GM18526 (cell line): ENCODE results near the gene ACTN2.

Experiments used
- POLR2A ChIP-seq: IDR thresholded peaks from 3 replicates; pipeline ENCODE4 v1.6.1; 2011; ENCODE audit not compliant: insufficient read length; ENCODE audit errors: extremely low read depth

The ACTN2 gene

DNA sequence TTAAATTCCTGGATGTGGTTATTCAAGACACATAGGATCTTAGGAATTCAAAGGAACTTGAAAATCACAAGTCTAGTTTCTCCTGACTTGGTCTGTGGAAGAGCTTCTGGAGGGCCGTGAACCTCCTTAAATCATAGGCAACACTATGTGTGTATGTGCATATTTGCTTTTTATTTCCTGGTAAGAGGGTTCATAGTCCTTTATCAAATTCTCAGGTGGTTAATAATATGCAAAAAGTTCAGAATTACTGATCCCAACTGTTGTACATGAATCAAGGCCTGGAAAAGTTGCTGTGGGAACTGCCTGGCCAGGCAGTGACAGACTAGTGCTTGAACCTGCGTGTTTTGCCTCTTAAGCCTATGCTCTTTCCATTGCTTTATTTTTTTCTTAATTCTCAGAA lies 121.7 kb downstream of the ACTN2 start:
- no peak for TF ChIP-seq POLR2A

DNA sequence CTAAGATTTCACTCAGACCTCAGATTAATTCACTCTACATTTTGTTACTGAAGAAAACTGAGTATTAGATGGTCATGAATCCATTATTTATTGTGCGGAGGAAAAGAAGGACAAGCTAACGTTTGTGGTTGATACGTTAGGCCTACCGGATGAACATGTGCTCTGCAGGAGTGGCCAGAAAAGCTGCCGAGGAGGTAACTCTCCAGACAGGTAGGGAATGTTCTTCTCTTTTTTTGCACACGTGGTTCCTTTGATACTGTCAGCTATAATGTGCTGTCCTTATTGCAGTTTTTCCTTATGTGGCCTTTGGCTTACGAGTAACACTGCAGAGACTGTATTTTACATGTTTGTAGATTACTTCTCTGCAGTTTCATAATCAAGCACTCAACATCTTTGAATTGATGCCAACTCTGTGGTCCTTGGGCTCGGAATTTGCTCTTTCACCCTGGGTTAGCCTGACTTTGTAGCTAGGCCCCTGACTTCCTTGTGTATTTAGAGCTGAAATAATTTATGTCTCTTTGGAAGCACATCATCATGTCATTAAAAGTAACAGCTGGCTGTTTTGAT lies 122.3 kb downstream of the ACTN2 start:
- TF ChIP-seq POLR2A, result no peak

DNA sequence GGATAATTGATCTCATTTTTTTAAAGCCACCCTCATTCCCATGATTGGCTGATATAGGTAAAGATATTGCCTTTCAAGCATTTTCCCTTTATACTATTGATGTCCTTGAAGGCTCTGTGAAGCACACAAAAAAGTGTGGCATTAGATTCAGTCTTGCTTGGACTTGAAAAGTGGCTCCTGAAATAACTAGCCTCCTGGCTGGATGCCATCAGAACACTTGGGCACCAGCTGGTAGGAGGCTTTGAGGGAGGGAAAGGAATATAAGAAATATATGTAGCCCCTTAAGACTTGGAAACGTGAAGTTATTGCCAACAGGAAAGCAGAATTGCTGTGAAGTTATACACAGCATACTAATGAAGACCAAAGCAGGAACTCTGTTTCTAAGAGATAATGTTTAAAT lies 122.8 kb downstream of the ACTN2 start:
- no peak for TF ChIP-seq POLR2A

DNA sequence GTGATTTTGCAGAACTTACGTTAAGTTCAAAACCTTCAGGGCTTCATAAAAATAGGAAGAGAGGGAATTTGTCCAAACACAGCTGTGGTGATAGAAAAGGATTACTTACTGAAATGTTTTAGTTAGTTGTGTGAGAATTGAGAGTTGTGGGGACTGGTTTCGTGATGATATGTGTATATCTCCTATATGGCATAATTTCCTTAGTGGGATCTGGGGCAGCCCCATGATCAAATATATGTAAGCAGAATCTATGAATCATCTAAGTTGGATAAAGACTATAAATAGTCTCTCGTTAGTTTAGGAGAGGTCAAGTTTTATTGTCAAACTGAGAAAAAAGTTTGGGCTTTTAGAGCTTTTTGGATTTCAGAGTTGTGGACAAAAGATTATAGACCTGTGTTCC lies 123.7 kb downstream of the ACTN2 start:
- no peak for TF ChIP-seq POLR2A

DNA sequence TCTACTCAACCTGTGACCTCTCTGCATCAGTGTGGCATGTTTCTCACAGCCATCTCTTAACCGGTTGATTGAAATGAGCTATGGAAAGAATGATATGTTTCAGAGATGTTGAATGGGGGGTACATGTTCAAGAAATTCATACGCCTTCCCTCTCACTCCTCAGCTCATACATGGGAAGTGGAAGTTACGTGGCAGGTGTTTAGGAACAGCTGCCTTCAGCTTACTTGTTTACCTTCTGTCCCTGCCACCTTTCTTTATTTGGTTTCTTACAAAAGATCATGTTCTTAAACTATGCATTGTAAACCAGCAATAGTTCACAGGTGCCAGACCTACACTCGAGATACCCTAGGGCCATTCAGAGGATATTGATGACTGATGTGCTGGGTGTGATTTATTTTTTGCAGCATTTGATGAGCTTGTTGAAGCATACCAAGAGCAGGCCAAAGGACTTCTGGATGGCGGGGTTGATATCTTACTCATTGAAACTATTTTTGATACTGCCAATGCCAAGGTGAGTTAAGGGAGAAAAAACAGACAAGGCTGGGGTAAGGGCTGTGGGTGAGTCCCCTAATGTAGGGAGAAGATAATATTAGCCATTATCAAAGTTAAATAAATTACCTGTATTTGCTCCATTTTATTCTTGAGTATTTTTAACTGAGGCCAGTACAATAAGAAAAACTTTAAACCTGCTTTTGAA lies 126.2 kb downstream of the ACTN2 start:
- no peak for TF ChIP-seq POLR2A
